Psoas muscle (tissue), 8 donors: Measurements from ENCODE around the gene MRPL44. TPM values are rescaled to one million over a fixed set of nuclear protein-coding genes. Genes with fewer than 3 reads are reported as not detected.
A peak's percentile ranks its signal among the peaks of the same experiment; 100 is the strongest.

Experiments
- ATAC-seq, 4 donors: fragments of 200-7000 bp; cut with Tn5 transposase; one replicate each; pipeline ENCODE4 v1.9.1; 2020; ENCODE audit warnings: moderate library complexity in 3 of 4, mild to moderate bottlenecking in 2 of 4
- DNase-seq, 2 donors: peaks; one replicate each; pipeline ENCODE4 v3.0.0-alpha.2; 2020
- H3K27ac ChIP-seq: fragments of 200-600 bp; one replicate; pipeline ENCODE4 v1.8.0; 2022
- H3K27me3 ChIP-seq, 3 donors: fragments of 200-600 bp in 1 of 3; one replicate each; pipeline versions ENCODE4 v1.6.1 to v1.8.0; 2013 to 2022; ENCODE audit warnings: low read length in 2 of 3, mild to moderate bottlenecking in 2 of 3, moderate library complexity in 1 of 3; ENCODE audit not compliant: insufficient read depth in 3 of 3
- H3K36me3 ChIP-seq, 2 donors: fragments of 200-600 bp in 1 of 2; one replicate each; pipeline versions ENCODE4 v1.6.1 to v1.8.0; 2013 to 2022; ENCODE audit warnings: low read depth in 1 of 2, mild to moderate bottlenecking in 1 of 2, moderate library complexity in 1 of 2; ENCODE audit not compliant: insufficient read depth in 1 of 2
- H3K4me1 ChIP-seq: fragments of 200-600 bp; one replicate; pipeline ENCODE4 v1.8.0; 2022
- H3K4me3 ChIP-seq: fragments of 200-600 bp; one replicate; pipeline ENCODE4 v1.8.0; 2022; ENCODE audit warnings: mild to moderate bottlenecking
- H3K9me3 ChIP-seq: fragments of 200-600 bp; one replicate; pipeline ENCODE4 v1.8.0; 2022
- CTCF ChIP-seq: fragments of 200-600 bp; IDR thresholded peaks from one replicate; pipeline ENCODE4 v1.8.0; 2022; ENCODE audit warnings: antibody characterized with exemption
- WGBS, 3 donors: extraction: QIAGEN DNeasy Blood & Tissue Kit; methylation state at CpG; one replicate each; pipeline versions ENCODE4 v1.1.6 to v1.1.7; 2013; 5-methylcytosine and 5-hydroxymethylcytosine counted together
- intact Hi-C, 2 donors: fragments of 100-400 bp; cut with DNase I; formaldehyde crosslinking; loops; one replicate each; pipeline versions ENCODE4 v1.11.0 to v1.14.2; 2022
- polyA plus RNA-seq, 3 donors: library from polyadenylated mRNA; stranded (reverse); fragments of 200-250 nt; gene quantifications; one replicate each; pipeline ENCODE4 v1.2.3, GENCODE V29; 2013
- total RNA-seq, 4 donors: library from RNA; stranded (reverse); fragmentation: NEBNext Ultra II Directional in 2 of 4; extraction: Animal tissue kit (Norgen Biotek cat#: 25700) in 2 of 4; gene quantifications; one replicate each; pipeline versions ENCODE4 v1.2.1 to v1.2.4, GENCODE V29; 2021 to 2023
- donor health status: healthy with polysubstance abuse.
- donor health status: DM: no; HTN: no; CAD: no; lungs with moderate emphysema.
- donor health status: Bipolar disorder and iron deficiency.
- donor health status: healthy.
- donor health status: DM: yes; HTN: yes; CAD: no.
- donor health status: DM: no; HTN: no; CAD: no.
- donor health status: DM: no; HTN: no; CAD: no.
- donor health status: DM: yes; HTN: yes; CAD: no.

Gene MRPL44
- total and polyA plus RNA-seq, 7 donors: 26.3 to 48.4 (median 28.3) TPM

DNA sequence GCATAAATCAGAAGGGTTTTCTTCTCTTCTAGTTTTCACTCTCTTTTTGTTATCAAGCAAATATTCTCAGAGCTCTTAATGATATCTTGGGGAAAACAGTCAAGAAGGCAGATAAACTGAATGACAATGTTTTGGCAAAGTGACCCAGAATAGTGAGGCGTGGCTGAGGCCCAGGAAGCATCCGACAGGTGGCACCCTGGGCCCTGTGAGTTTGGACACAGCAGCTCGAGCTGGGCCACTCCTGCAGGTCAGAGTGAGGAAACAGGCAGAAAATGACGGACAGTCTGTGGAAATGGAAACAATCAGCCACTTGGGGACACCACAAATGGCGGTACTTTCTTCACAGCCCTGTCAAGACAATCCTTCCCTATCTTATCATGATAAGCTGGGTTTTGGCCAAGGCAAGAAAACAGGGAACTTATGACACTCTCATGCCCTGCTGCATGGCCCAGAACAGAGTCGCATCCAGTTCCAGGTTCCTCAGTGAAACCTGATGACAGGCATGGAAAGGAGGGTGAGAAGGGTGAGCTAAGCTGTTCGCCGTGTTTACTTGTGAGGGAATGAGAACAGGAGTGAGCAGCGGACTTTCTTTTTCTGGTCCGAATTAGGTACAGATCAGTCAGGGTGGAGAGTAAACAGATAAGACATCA lies 32.1 kb downstream of the MRPL44 start:
- Histone ChIP-seq H3K27me3 (no peaks in the 10 kb centered on the region), H3K27ac (peak overlapping the region; percentile 39), H3K36me3 (peaks cover 0 to 5% of the 10 kb centered on the region in 2 donors), H3K4me1 (no peaks in the 10 kb centered on the region), H3K9me3 (no peaks in the 10 kb centered on the region), H3K4me3 (peak overlapping the region; percentile 10)
- intact Hi-C loops: no loop called here
- 65 to 84% (median 81%) methylated on average over 10 of the region's 10 CpGs for WGBS, 3 donors
- DNase-seq (no peak), ATAC-seq (peak in 3 of 4 donors; percentile 20 to 64 (median 62))
- no peak for TF ChIP-seq CTCF

GRCh38 chr2:223989856-223990232 lies 32.6 kb downstream of the MRPL44 start:
- no peak for TF ChIP-seq CTCF
- Histone ChIP-seq H3K9me3 (no peaks in the 10 kb centered on the region), H3K27ac (peak overlapping the region; percentile 39), H3K27me3 (no peaks in the 10 kb centered on the region), H3K4me3 (peak overlapping the region; percentile 10), H3K36me3 (peaks cover 0 to under 1% of the 10 kb centered on the region in 2 donors), H3K4me1 (no peaks in the 10 kb centered on the region)
- DNase-seq (no peak), ATAC-seq (peak in 2 of 4 donors; percentile 43 to 46)
- 67 to 72% (median 68%) methylated on average over 3 of the region's 3 CpGs for WGBS, 3 donors
- intact Hi-C loops: no loop called here

GRCh38 chr2:223991611-223992010 lies 34.3 kb downstream of the MRPL44 start:
- Histone ChIP-seq H3K9me3 (no peaks in the 10 kb centered on the region), H3K27me3 (no peaks in the 10 kb centered on the region), H3K4me3 (no peak overlapping the region), H3K4me1 (no peaks in the 10 kb centered on the region), H3K27ac (no peak overlapping the region), H3K36me3 (no peaks in the 10 kb centered on the region)
- DNase-seq (no peak), ATAC-seq (no peak)
- intact Hi-C loops: no loop called here
- TF ChIP-seq CTCF: no peak
- 73 to 89% (median 87%) methylated on average over 12 of the region's 12 CpGs for WGBS, 3 donors

- ATAC-seq (peak; percentile 71 to 87 (median 78)), DNase-seq (peak in 1 of 2 donors; percentile 26)
- TF ChIP-seq CTCF: peak; percentile 91
- no peaks in the 10 kb centered on the region for H3K9me3 ChIP-seq
- H3K27me3 ChIP-seq: no peaks in the 10 kb centered on the region
- no peak overlapping the region for H3K4me3 ChIP-seq
- H3K4me1 ChIP-seq: no peaks in the 10 kb centered on the region
- 28 to 31% (median 29%) methylated on average over 5 of the region's 5 CpGs for WGBS, 3 donors
- intact Hi-C loops: loop anchor here (1.0 to 2.0 kb wide), 2 partner anchors 291 kb away; no protein-coding TSS in a partner anchor
- no peak overlapping the region for H3K27ac ChIP-seq
- H3K36me3 ChIP-seq: no peaks in the 10 kb centered on the region
Measured at GRCh38 chr2:223993634-223994232, 36.5 kb downstream of the MRPL44 start.
